ENCODE measurements around the gene CTIF. TPM values are rescaled to one million over a fixed set of nuclear protein-coding genes. Genes with fewer than 3 reads are reported as not detected.

CTIF gene
- total RNA-seq, 2 experiments from 2014 or later: 3.2 to 3.5 TPM

GRCh38 chr18:48659188-48660009, 120.6 kb downstream of the CTIF start:
- no peak overlapping the region for H3K27ac Mint-ChIP-seq
- no peak overlapping the region for H3K4me3 Mint-ChIP-seq
- no peaks in the 10 kb centered on the region for H3K9me3 Mint-ChIP-seq
- ChIA-PET POLR2A (no interaction called here), CTCF (no interaction called here)
- H3K4me1 Mint-ChIP-seq (ENCODE audit: low read depth): no peaks in the 10 kb centered on the region
- DNase-seq (no peak), ATAC-seq (no peak)
- peaks cover 3% of the 10 kb centered on the region for H3K27me3 Mint-ChIP-seq
- intact Hi-C loops (cut with micrococcal nuclease): no loop called here
- no peaks in the 10 kb centered on the region for H3K36me3 Mint-ChIP-seq (ENCODE audit: low read depth)
- TF ChIP-seq CTCF (IDR thresholded peaks at IDR 0.05): no peak

GRCh38 chr18:48660346-48661228, 121.8 kb downstream of the CTIF start:
- ChIA-PET POLR2A (no interaction called here), CTCF (interaction anchor here (0.8 kb wide), 1 partner anchor 216 kb away, joined by 3 read pairs; no protein-coding TSS in a partner anchor)
- intact Hi-C loops (cut with micrococcal nuclease): no loop called here

GRCh38 chr18:48661421-48661820, 122.6 kb downstream of the CTIF start:
- Mint-ChIP-seq H3K27me3 (peaks cover 3% of the 10 kb centered on the region), H3K27ac (no peak overlapping the region), H3K4me1 (ENCODE audit: low read depth) (no peaks in the 10 kb centered on the region), H3K9me3 (peaks cover 6% of the 10 kb centered on the region), H3K4me3 (no peak overlapping the region), H3K36me3 (ENCODE audit: low read depth) (no peaks in the 10 kb centered on the region)
- ChIA-PET POLR2A (no interaction called here), CTCF (interaction anchor here (0.8 kb wide), 1 partner anchor 216 kb away, joined by 3 read pairs; no protein-coding TSS in a partner anchor)
- ATAC-seq (no peak), DNase-seq (no peak)
- no peak for TF ChIP-seq CTCF (IDR thresholded peaks at IDR 0.05)
- intact Hi-C loops (cut with micrococcal nuclease): no loop called here

More at GRCh38 chr18:48660346-48661228, 121.8 kb downstream of the CTIF start:
- Mint-ChIP-seq H3K36me3 (ENCODE audit: low read depth) (no peaks in the 10 kb centered on the region), H3K27me3 (peaks cover 3% of the 10 kb centered on the region), H3K27ac (no peak overlapping the region), H3K4me3 (no peak overlapping the region), H3K4me1 (ENCODE audit: low read depth) (no peaks in the 10 kb centered on the region), H3K9me3 (peaks cover under 1% of the 10 kb centered on the region)
- no peak for TF ChIP-seq CTCF (IDR thresholded peaks at IDR 0.05)
- DNase-seq: no peak
- no peak for ATAC-seq

- CTCF ChIA-PET: interaction anchor here (0.9 to 1.6 kb wide), 4 partner anchors 12 to 217 kb away, joined by 3 to 4 read pairs (median 4); no protein-coding TSS in a partner anchor
- Mint-ChIP-seq H3K27me3 (peaks cover 3% of the 10 kb centered on the region), H3K36me3 (ENCODE audit: low read depth) (no peaks in the 10 kb centered on the region), H3K27ac (no peak overlapping the region), H3K4me1 (ENCODE audit: low read depth) (no peaks in the 10 kb centered on the region), H3K4me3 (no peak overlapping the region), H3K9me3 (peaks cover 6% of the 10 kb centered on the region)
- DNase-seq: no peak
- no peak for ATAC-seq
- no peak for TF ChIP-seq CTCF (IDR thresholded peaks at IDR 0.05)
- POLR2A ChIA-PET: no interaction called here
- intact Hi-C loops (cut with micrococcal nuclease): no loop called here
Observed at GRCh38 chr18:48662011-48662661, 123.3 kb downstream of the CTIF start.
